Stomach (tissue), 9 donors: ENCODE results near the gene GET4. TPM values are rescaled to one million over a fixed set of nuclear protein-coding genes. Genes with fewer than 3 reads are reported as not detected.

Source experiments
- DNase-seq, 2 donors: peaks; one replicate each; pipeline versions ENCODE4 v3.0.0 to v3.0.0-alpha.2; 2013 to 2019
- H3K27ac ChIP-seq, 5 donors: fragments of 200-600 bp in 4 of 5; sonication (generic) in 4 of 5; one replicate each; pipeline ENCODE4 v1.5.1; 2013 to 2019; ENCODE audit warnings: mild to moderate bottlenecking in 1 of 5, moderate library complexity in 1 of 5
- H3K27me3 ChIP-seq, 3 donors: fragments of 200-600 bp; sonication (generic); one replicate each; pipeline ENCODE4 v1.5.1; 2017 to 2019; ENCODE audit warnings: mixed run types in 1 of 3
- H3K36me3 ChIP-seq, 4 donors: fragments of 200-600 bp; sonication (generic); 1 replicate in 3 of 4; 2 replicates in 1 of 4; pipeline ENCODE4 v1.5.1; 2016 to 2019
- H3K4me1 ChIP-seq, 4 donors: fragments of 200-600 bp; sonication (generic); one replicate each; pipeline ENCODE4 v1.5.1; 2016 to 2019
- H3K4me3 ChIP-seq, 4 donors: fragments of 200-600 bp; sonication (generic) in 3 of 4; one replicate each; pipeline ENCODE4 v1.5.1; 2016 to 2019; ENCODE audit warnings: mild to moderate bottlenecking in 1 of 4
- H3K9me3 ChIP-seq, 4 donors: fragments of 200-600 bp; sonication (generic); one replicate each; pipeline ENCODE4 v1.5.1; 2016 to 2019
- CTCF ChIP-seq, 7 experiments: fragments of 450-650 bp in 4 of 7; fragments of 200-600 bp in 3 of 7; sonication (generic) in 3 of 7; IDR thresholded peaks; one replicate each; pipeline ENCODE4 v1.5.1; 2016 to 2019; ENCODE audit warnings: antibody characterized with exemption in 7 of 7, control low read depth in 2 of 7, mild to moderate bottlenecking in 1 of 7
- EP300 ChIP-seq: sonication (generic); formaldehyde crosslinking; IDR thresholded peaks from one replicate; pipeline ENCODE4 v1.6.1; 2017; ENCODE audit warnings: antibody characterized with exemption
- POLR2A ChIP-seq, 4 donors: fragments of 450-650 bp; IDR thresholded peaks; one replicate each; pipeline ENCODE4 v1.6.1; 2016; ENCODE audit warnings: antibody characterized with exemption in 4 of 4, control low read depth in 2 of 4, mild to moderate bottlenecking in 1 of 4, moderate library complexity in 1 of 4
- POLR2AphosphoS5 ChIP-seq, 3 donors: sonication (generic); formaldehyde crosslinking; IDR thresholded peaks; one replicate each; pipeline ENCODE4 v1.6.1; 2016; ENCODE audit warnings: antibody characterized with exemption in 3 of 3
- WGBS, 5 donors: extraction: QIAGEN DNeasy Blood & Tissue Kit in 3 of 5; methylation state at CpG; one replicate each; pipeline versions ENCODE4 v1.1.5 to v1.1.7; 2013 to 2018; 5-methylcytosine and 5-hydroxymethylcytosine counted together
- intact Hi-C: fragments of 100-400 bp; cut with DNase I; formaldehyde crosslinking; loops from one replicate; pipeline ENCODE4 v1.15.1; 2023; ENCODE audit warnings: low total_unique reads
- polyA plus RNA-seq, 3 donors: library from polyadenylated mRNA; stranded (reverse); fragments of 200-250 nt; gene quantifications; one replicate each; pipeline ENCODE4 v1.2.3, GENCODE V29; 2013
- total RNA-seq, 5 donors: library from RNA; depleted of rRNA; stranded (reverse); fragments of >200 nt; gene quantifications; one replicate each; pipeline versions ENCODE4 v1.1.0 to v1.2.3, GENCODE V29; 2014 to 2016
- donor health status: healthy with polysubstance abuse.
- donor health status: Bipolar disorder and iron deficiency.
- donor health status: healthy.

GET4 gene
- total and polyA plus RNA-seq, 8 donors: 22.4 to 140 (median 46.6) TPM

- peaks cover 0 to 14% (median 9%) of the 10 kb centered on the region in 4 donors for H3K36me3 ChIP-seq
- H3K27me3 ChIP-seq: no peaks in the 10 kb centered on the region
- no peak overlapping the region for H3K27ac ChIP-seq
- intact Hi-C loops: no loop called here
- peaks cover 4 to 45% (median 26%) of the 10 kb centered on the region in 4 donors for H3K4me1 ChIP-seq
- WGBS, 5 donors: 83 to 92% (median 88%) methylated on average over 35 to 43 of the region's 43 CpGs
- no peak for TF ChIP-seq POLR2AphosphoS5 (IDR thresholded peaks at IDR 0.05)
- H3K9me3 ChIP-seq: no peaks in the 10 kb centered on the region
- H3K4me3 ChIP-seq: no peak overlapping the region
- DNase-seq: no peak
Observed at GRCh38 chr7:915291-916218, 39.2 kb downstream of the GET4 start.

- no peaks in the 10 kb centered on the region for H3K9me3 ChIP-seq
- intact Hi-C loops: no loop called here
- H3K4me3 ChIP-seq: no peak overlapping the region
- peaks cover 4 to 37% (median 26%) of the 10 kb centered on the region in 4 donors for H3K4me1 ChIP-seq
- H3K27me3 ChIP-seq: no peaks in the 10 kb centered on the region
- H3K27ac ChIP-seq: no peak overlapping the region
- TF ChIP-seq EP300: no peak
- TF ChIP-seq CTCF (IDR thresholded peaks at IDR 0.05): no peak
- TF ChIP-seq POLR2AphosphoS5 (IDR thresholded peaks at IDR 0.05): no peak
- TF ChIP-seq POLR2A (IDR thresholded peaks at IDR 0.05): no peak
- H3K36me3 ChIP-seq: peaks cover 0 to 14% (median 9%) of the 10 kb centered on the region in 4 donors
- DNase-seq: peak in 1 of 2 donors; percentile 64
- 33 to 50% (median 38%) methylated on average over 10 to 17 of the region's 17 CpGs for WGBS, 5 donors
Observed at GRCh38 chr7:916291-916941, 40.1 kb downstream of the GET4 start.

GRCh38 chr7:917255-918117 lies 41.1 kb downstream of the GET4 start:
- 71 to 79% (median 75%) methylated on average over 25 to 31 of the region's 33 CpGs for WGBS, 5 donors
- intact Hi-C loops: no loop called here
- no peaks in the 10 kb centered on the region for H3K9me3 ChIP-seq
- H3K4me3 ChIP-seq: no peak overlapping the region
- no peak for TF ChIP-seq POLR2AphosphoS5 (IDR thresholded peaks at IDR 0.05)
- TF ChIP-seq CTCF (IDR thresholded peaks at IDR 0.05): no peak
- no peak for TF ChIP-seq POLR2A (IDR thresholded peaks at IDR 0.05)
- no peak for TF ChIP-seq EP300
- no peak for DNase-seq
- peaks cover 0 to 14% (median 9%) of the 10 kb centered on the region in 4 donors for H3K36me3 ChIP-seq
- no peak overlapping the region for H3K27ac ChIP-seq
- no peaks in the 10 kb centered on the region for H3K27me3 ChIP-seq
- H3K4me1 ChIP-seq: peaks cover 4 to 47% (median 35%) of the 10 kb centered on the region in 4 donors

- intact Hi-C loops: no loop called here
- DNase-seq: no peak
- Histone ChIP-seq H3K9me3 (no peaks in the 10 kb centered on the region), H3K27me3 (no peaks in the 10 kb centered on the region), H3K27ac (no peak overlapping the region), H3K4me3 (no peak overlapping the region), H3K36me3 (peaks cover 0 to 14% (median 9%) of the 10 kb centered on the region in 4 donors), H3K4me1 (peaks cover 4 to 53% (median 38%) of the 10 kb centered on the region in 4 donors)
- 85 to 97% (median 95%) methylated on average over 9 of the region's 9 CpGs for WGBS, 5 donors
- TF ChIP-seq CTCF (IDR thresholded peaks at IDR 0.05) (no peak), EP300 (no peak), POLR2A (IDR thresholded peaks at IDR 0.05) (no peak), POLR2AphosphoS5 (IDR thresholded peaks at IDR 0.05) (no peak)
Observed at GRCh38 chr7:918118-918425, 41.7 kb downstream of the GET4 start.
